Natural killer cell (primary cell): ENCODE measurements around the gene KNDC1. TPM values are rescaled to one million over a fixed set of nuclear protein-coding genes. Genes with fewer than 3 reads are reported as not detected.

Experiments used
- ATAC-seq, 3 donors: fragments of 150-1000 bp in 2 of 3; fragments of 200-7000 bp in 1 of 3; cut with Tn5 transposase; 1 replicate in 1 of 3; 2 replicates in 2 of 3; pipeline ENCODE4 v1.10.0; 2021; ENCODE audit warnings: mild to moderate bottlenecking in 2 of 3, moderate library complexity in 2 of 3
- DNase-seq, 2 donors: peaks; one replicate each; pipeline versions ENCODE4 v3.0.0 to v3.0.0-alpha.2; 2013 to 2021; ENCODE audit warnings: mixed read lengths in 1 of 2
- H3K27ac ChIP-seq: one replicate; pipeline ENCODE4 v1.5.1; 2013; ENCODE audit warnings: mild to moderate bottlenecking, low read length
- H3K27me3 ChIP-seq: one replicate; pipeline ENCODE4 v1.6.1; 2013; ENCODE audit warnings: low read length; ENCODE audit not compliant: control insufficient read depth, insufficient read depth
- H3K36me3 ChIP-seq: one replicate; pipeline ENCODE4 v1.6.1; 2013; ENCODE audit warnings: low read length; ENCODE audit not compliant: control insufficient read depth, insufficient read depth
- H3K4me1 ChIP-seq: one replicate; pipeline ENCODE4 v1.6.1; 2013; ENCODE audit warnings: low read length; ENCODE audit not compliant: control insufficient read depth, insufficient read depth
- H3K4me3 ChIP-seq: one replicate; pipeline ENCODE4 v1.5.1; 2013; ENCODE audit warnings: low read length
- H3K9me3 ChIP-seq: one replicate; pipeline ENCODE4 v1.6.1; 2013; ENCODE audit warnings: low read length; ENCODE audit not compliant: control insufficient read depth, insufficient read depth
- H3K27ac Mint-ChIP-seq, 2 donors: one replicate each; pipeline ENCODE4 v1.8.0; 2022; ENCODE audit warnings: mild to moderate bottlenecking in 2 of 2, mixed read lengths in 2 of 2, moderate library complexity in 1 of 2
- H3K27me3 Mint-ChIP-seq, 2 donors: one replicate each; pipeline ENCODE4 v1.8.0; 2022; ENCODE audit warnings: low read depth in 2 of 2, mixed read lengths in 2 of 2
- H3K36me3 Mint-ChIP-seq: one replicate; pipeline ENCODE4 v1.8.0; 2022; ENCODE audit warnings: mixed read lengths
- H3K4me1 Mint-ChIP-seq, 2 donors: one replicate each; pipeline ENCODE4 v1.8.0; 2022; ENCODE audit warnings: mixed read lengths in 2 of 2
- H3K4me3 Mint-ChIP-seq: one replicate; pipeline ENCODE4 v1.8.0; 2022; ENCODE audit warnings: mild to moderate bottlenecking, moderate library complexity, mixed read lengths
- H3K9me3 Mint-ChIP-seq, 2 donors: one replicate each; pipeline ENCODE4 v1.8.0; 2022; ENCODE audit warnings: mixed read lengths in 2 of 2
- CTCF ChIP-seq: fragments of 200-600 bp; IDR thresholded peaks from one replicate; pipeline ENCODE4 v1.8.0; 2022; ENCODE audit warnings: antibody characterized with exemption
- WGBS: methylation state at CpG from one replicate; pipeline ENCODE4 v1.1.7; 2013; ENCODE audit warnings: missing lambda C conversion rate; ENCODE audit not compliant: insufficient coverage; 5-methylcytosine and 5-hydroxymethylcytosine counted together
- intact Hi-C: fragments of 100-400 bp; cut with micrococcal nuclease; formaldehyde crosslinking; loops from one replicate; pipeline ENCODE4 v1.14.2; 2022
- total RNA-seq, 4 donors: library from RNA; stranded (reverse); fragments of 120-200 nt in 1 of 4; gene quantifications; one replicate each; pipeline versions ENCODE4 v1.2.3 to v1.2.4, GENCODE V29; 2013 to 2022

KNDC1 gene
- total RNA-seq, 3 donors from 2014 or later (not counting 1 experiment from before 2014, with no cell fraction given) = 2.1 to 5.9 TPM; not detected in 1

- H3K4me3 Mint-ChIP-seq = no peak overlapping the region
- 91% methylated on average over 27 of the region's 27 CpGs for WGBS
- H3K27me3 ChIP-seq = peaks cover 2% of the 10 kb centered on the region
Measured at GRCh38 chr10:133215586-133215985, 55.6 kb downstream of the KNDC1 start.

GRCh38 chr10:133216776-133217175, 56.8 kb downstream of the KNDC1 start:
- Mint-ChIP-seq H3K36me3 (no peaks in the 10 kb centered on the region), H3K4me3 (no peak overlapping the region), H3K27me3 (peaks cover 8 to 9% of the 10 kb centered on the region in 2 donors), H3K27ac (no peak overlapping the region), H3K9me3 (no peaks in the 10 kb centered on the region), H3K4me1 (peaks cover 0 to 4% of the 10 kb centered on the region in 2 donors)
- Histone ChIP-seq H3K4me3 (no peak overlapping the region), H3K27ac (no peak overlapping the region), H3K9me3 (no peaks in the 10 kb centered on the region), H3K4me1 (no peaks in the 10 kb centered on the region), H3K27me3 (peaks cover 2% of the 10 kb centered on the region), H3K36me3 (no peaks in the 10 kb centered on the region)
- intact Hi-C loops = no loop called here
- TF ChIP-seq CTCF = no peak
- WGBS = 84% methylated on average over 26 of the region's 26 CpGs
- no peak for DNase-seq
- ATAC-seq = no peak

More at GRCh38 chr10:133215586-133215985, 55.6 kb downstream of the KNDC1 start:
- Mint-ChIP-seq H3K4me1 (peaks cover 0 to 2% of the 10 kb centered on the region in 2 donors), H3K27me3 (peaks cover 0 to under 1% of the 10 kb centered on the region in 2 donors), H3K27ac (no peak overlapping the region), H3K9me3 (no peaks in the 10 kb centered on the region), H3K36me3 (no peaks in the 10 kb centered on the region)
- ATAC-seq = no peak
- no peak for TF ChIP-seq CTCF
- Histone ChIP-seq H3K27ac (no peak overlapping the region), H3K4me1 (peaks cover under 1% of the 10 kb centered on the region), H3K9me3 (no peaks in the 10 kb centered on the region), H3K36me3 (no peaks in the 10 kb centered on the region), H3K4me3 (no peak overlapping the region)
- DNase-seq = no peak
- intact Hi-C loops = no loop called here

GRCh38 chr10:133217800-133218589, 58.0 kb downstream of the KNDC1 start:
- Histone ChIP-seq H3K36me3 (no peaks in the 10 kb centered on the region), H3K27me3 (peaks cover 2% of the 10 kb centered on the region), H3K4me3 (no peak overlapping the region), H3K4me1 (no peaks in the 10 kb centered on the region), H3K27ac (no peak overlapping the region), H3K9me3 (no peaks in the 10 kb centered on the region)
- H3K4me3 Mint-ChIP-seq = no peak overlapping the region
- no peaks in the 10 kb centered on the region for H3K36me3 Mint-ChIP-seq
- WGBS = 90% methylated on average over 25 of the region's 25 CpGs
- TF ChIP-seq CTCF = no peak
- H3K27me3 Mint-ChIP-seq = peaks cover 8 to 9% of the 10 kb centered on the region in 2 donors
- intact Hi-C loops = no loop called here
- DNase-seq = no peak
- no peaks in the 10 kb centered on the region for H3K9me3 Mint-ChIP-seq
- no peak for ATAC-seq
- peaks cover 0 to 4% of the 10 kb centered on the region in 2 donors for H3K4me1 Mint-ChIP-seq
- no peak overlapping the region for H3K27ac Mint-ChIP-seq
